GM10266 (cell line): Measurements from ENCODE around the gene CEP152.

Experiments used
- DNase-seq: peaks from one replicate; pipeline ENCODE4 v3.0.0; 2012; ENCODE audit errors: extremely low spot score
- CTCF ChIP-seq: IDR thresholded peaks from 2 replicates; pipeline ENCODE4 v1.5.1; 2012; ENCODE audit warnings: mild to moderate bottlenecking, low read depth; ENCODE audit not compliant: control insufficient read depth, insufficient read depth; ENCODE audit errors: missing control alignments

The CEP152 gene

DNA sequence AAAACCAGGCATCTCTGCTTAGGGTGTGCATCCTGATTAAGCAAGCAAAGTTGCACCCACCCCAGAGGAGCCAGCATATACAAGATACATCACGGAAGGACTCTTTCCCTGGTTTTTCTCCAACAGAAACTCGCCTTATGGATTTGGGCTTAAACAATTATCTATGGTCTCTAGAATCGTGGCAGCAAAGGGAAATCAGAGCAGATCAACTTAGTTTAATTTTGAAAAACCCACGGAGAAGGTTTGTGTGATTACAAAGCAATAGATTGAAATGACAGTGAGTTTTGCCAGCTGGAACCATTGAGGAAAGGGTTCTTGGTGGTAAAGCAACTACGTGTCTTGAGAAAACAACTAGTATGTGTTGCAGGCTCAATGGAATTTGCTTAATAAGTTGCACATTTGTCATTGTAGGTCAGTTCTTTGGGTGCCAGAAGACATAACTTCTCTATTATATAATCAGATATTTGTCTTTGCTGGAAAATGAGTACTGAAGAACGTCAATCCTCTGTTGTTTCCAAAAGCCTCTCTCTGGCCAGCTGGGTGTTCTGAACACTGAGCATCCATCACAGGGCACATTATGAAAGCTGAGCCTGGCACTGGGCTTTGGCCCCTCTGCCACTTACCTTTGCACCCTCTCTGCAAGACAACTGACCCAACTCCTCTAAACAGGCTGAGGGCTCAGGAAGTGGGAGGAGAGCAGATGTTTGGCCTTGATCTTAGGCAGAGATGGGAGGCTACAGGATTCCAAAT lies 89.6 kb downstream of the CEP152 start:
- DNase-seq: no peak
- TF ChIP-seq CTCF: no peak

DNA sequence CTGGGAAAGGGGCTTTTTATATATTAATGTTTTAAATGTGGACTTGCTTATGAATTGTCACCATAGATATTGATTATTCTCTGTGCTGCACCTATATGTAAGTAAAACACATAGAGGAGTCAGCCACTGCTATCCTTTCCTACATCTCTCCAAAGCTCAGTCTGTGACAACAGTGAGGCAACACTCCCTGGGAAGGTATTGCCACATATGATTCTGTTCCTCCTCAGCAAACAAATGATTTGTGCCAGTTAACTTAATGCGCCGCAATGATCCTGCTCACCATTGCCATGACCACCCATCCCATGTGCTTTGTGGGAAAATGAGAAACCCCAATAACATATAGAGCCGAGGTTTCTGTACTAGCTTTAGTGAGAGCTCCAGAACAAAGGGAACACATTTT lies 90.2 kb downstream of the CEP152 start:
- no peak for DNase-seq
- no peak for TF ChIP-seq CTCF

GRCh38 chr15:48719668-48720067 lies 91.2 kb downstream of the CEP152 start:
- no peak for DNase-seq
- no peak for TF ChIP-seq CTCF

- TF ChIP-seq CTCF: no peak
Measured at GRCh38 chr15:48718646-48719045, 92.2 kb downstream of the CEP152 start.

DNA sequence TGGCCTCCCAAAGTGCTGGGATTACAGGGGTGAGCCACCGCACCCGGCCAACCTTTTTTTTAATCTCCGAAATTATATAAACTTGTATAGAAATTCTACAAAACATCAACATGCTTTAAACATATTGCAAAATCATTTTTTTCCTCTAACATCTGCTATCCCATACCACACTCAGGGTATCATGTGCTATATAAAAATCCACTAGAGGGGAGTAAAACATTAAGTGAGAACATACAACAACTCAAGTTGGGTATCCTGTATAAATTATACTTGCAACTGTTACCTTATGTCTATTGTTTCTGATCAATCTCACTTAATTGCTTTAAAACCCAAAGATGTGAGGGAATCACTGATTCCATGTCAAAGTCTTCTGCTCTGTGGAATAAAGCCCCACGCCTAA lies 93.4 kb downstream of the CEP152 start:
- no peak for DNase-seq
- no peak for TF ChIP-seq CTCF

More at GRCh38 chr15:48718646-48719045, 92.2 kb downstream of the CEP152 start:
- DNase-seq: no peak

DNA sequence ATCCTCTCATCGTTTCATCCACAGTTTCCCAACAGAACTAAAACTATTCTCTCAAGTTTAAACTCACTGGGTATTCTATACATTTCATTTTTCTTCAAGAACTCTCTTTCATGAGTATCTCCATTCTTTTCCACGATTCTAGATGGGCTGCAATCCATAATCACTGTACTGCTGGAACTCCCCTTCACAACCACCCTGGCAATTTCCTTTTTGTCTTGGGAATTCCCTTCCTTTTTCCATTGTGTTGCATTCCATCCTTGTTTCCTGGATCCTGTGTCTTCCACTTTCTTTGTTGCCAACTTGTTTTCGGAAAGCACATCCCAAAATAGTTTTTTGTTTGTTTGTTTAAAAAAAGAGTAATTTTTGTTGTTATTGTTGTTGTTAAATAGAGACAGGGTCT lies 98.3 kb downstream of the CEP152 start:
- no peak for DNase-seq
- TF ChIP-seq CTCF: no peak

DNA sequence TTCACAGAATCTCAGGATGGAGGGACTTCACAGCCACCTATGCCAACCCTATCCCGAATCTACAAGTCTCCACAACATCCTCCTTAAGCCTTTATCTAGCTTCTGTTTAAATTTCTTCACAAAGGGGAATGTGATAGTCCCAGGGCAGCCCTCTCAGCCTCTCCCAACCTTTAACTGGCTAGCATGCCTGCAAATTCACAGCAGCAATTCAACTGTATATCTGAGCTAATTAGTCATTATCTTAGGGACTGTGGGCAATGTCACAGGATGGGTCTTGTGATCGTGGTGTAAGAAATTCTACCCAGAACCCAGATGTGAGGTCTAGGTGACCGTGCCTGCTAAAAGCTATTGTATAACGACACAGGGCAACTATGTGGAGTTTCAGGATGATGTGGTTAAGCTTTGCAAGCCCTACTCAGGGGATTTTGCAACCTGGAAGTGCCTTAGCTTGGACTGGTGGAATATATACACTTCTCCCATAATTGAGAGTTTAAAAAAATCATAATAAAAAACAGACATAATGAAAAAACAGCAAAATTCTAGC lies 99.8 kb downstream of the CEP152 start:
- no peak for TF ChIP-seq CTCF
- no peak for DNase-seq
